ENCODE measurements around the gene TSEN54. TPM values are rescaled to one million over a fixed set of nuclear protein-coding genes. Genes with fewer than 3 reads are reported as not detected.

TSEN54 gene
- total RNA-seq, 1 experiment from 2014 or later, result 87.3 TPM

- POLR2A ChIA-PET, result no interaction called here
Measured at GRCh38 chr17:75553295-75554110, 37.2 kb downstream of the TSEN54 start.

More at GRCh38 chr17:75553295-75554110, 37.2 kb downstream of the TSEN54 start:
- Histone ChIP-seq H3K9ac (ENCODE audit: low read length) (no peak overlapping the region), H3K4me2 (ENCODE audit: low read length) (no peak overlapping the region), H3K36me3 (ENCODE audit: control insufficient read depth in 1 of 2, insufficient read depth in 2 of 2, low read length in 2 of 2) (peaks cover 0 to 4% of the 10 kb centered on the region in 2 experiments; a peak in 1 of 4 replicates), H4K20me1 (ENCODE audit: insufficient read depth) (no peaks in the 10 kb centered on the region), H2AFZ (ENCODE audit: low read depth, low read length, poor library complexity, severe bottlenecking) (no peak overlapping the region), H3K9me3 (ENCODE audit: control insufficient read depth in 1 of 2, insufficient read depth in 1 of 2, low read depth in 1 of 2, low read length in 2 of 2) (no peaks in the 10 kb centered on the region), H3K27me3 (ENCODE audit: insufficient read depth, low read length) (no peaks in the 10 kb centered on the region), H3K9me2 (ENCODE audit: insufficient read depth) (no peaks in the 10 kb centered on the region), H3K4me3 (replicated peaks in 1 of 2; ENCODE audit: low read depth in 1 of 2, low read length in 2 of 2) (no peak overlapping the region), H3K27ac (ENCODE audit: low read depth, low read length) (no peak overlapping the region; the same call in 1 of the 2 replicates), H3K79me2 (ENCODE audit: insufficient read depth, low read length) (peaks cover 29% of the 10 kb centered on the region; the same call in 1 of the 2 replicates), H3K4me1 (ENCODE audit: control insufficient read depth in 1 of 2, insufficient read depth in 2 of 2, low read length in 2 of 2) (peaks cover 60 to 62% of the 10 kb centered on the region in 2 experiments)
- DNase-seq (ENCODE audit: low read depth, low spot score), result no peak
- RAD21 ChIA-PET (ENCODE audit: low non-redundant PET in 1 of 2, low total read pairs in 2 of 2, uncharacterized antibody in 2 of 2, unreplicated experiment in 2 of 2), result interaction anchor here in 1 of 2 experiments (0.6 kb wide), 1 partner anchor 29 kb away, joined by 3 read pairs; no protein-coding TSS in a partner anchor
- ATAC-seq, result no peak
- CTCF ChIA-PET, result no interaction called here
- intact Hi-C loops (cut with micrococcal nuclease), result no loop called here
- BruUV-seq (replicated peaks), result no TSS peak
- TF ChIP-seq SRF (IDR thresholded peaks at IDR 0.05; ENCODE audit: low read depth) (no peak), POLR2AphosphoS5 (IDR thresholded peaks at IDR 0.05; ENCODE audit: low read depth, low read length) (no peak), ELF1 (IDR thresholded peaks at IDR 0.05; ENCODE audit: borderline replicate concordance, low read depth) (no peak), FOSL1 (IDR thresholded peaks at IDR 0.05; ENCODE audit: low read depth) (no peak)
- TF ChIP-seq, protein P1, sequence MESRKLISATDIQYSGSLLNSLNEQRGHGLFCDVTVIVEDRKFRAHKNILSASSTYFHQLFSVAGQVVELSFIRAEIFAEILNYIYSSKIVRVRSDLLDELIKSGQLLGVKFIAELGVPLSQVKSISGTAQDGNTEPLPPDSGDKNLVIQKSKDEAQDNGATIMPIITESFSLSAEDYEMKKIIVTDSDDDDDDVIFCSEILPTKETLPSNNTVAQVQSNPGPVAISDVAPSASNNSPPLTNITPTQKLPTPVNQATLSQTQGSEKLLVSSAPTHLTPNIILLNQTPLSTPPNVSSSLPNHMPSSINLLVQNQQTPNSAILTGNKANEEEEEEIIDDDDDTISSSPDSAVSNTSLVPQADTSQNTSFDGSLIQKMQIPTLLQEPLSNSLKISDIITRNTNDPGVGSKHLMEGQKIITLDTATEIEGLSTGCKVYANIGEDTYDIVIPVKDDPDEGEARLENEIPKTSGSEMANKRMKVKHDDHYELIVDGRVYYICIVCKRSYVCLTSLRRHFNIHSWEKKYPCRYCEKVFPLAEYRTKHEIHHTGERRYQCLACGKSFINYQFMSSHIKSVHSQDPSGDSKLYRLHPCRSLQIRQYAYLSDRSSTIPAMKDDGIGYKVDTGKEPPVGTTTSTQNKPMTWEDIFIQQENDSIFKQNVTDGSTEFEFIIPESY (IDR thresholded peaks at IDR 0.05; ENCODE audit: extremely low read depth, insufficient replicate concordance, low read length), result no peak
